SH-SY5Y (cell line): Measurements from ENCODE around the gene NFASC.

Experiments
- GATA2 ChIP-seq: IDR thresholded peaks from 2 replicates; pipeline ENCODE4 v1.6.1; 2011; ENCODE audit warnings: mild to moderate bottlenecking, low read depth, low read length
- GATA3 ChIP-seq: IDR thresholded peaks from 2 replicates; pipeline ENCODE4 v1.6.1; 2011; ENCODE audit warnings: low read depth, mild to moderate bottlenecking, low read length, moderate library complexity

DNA sequence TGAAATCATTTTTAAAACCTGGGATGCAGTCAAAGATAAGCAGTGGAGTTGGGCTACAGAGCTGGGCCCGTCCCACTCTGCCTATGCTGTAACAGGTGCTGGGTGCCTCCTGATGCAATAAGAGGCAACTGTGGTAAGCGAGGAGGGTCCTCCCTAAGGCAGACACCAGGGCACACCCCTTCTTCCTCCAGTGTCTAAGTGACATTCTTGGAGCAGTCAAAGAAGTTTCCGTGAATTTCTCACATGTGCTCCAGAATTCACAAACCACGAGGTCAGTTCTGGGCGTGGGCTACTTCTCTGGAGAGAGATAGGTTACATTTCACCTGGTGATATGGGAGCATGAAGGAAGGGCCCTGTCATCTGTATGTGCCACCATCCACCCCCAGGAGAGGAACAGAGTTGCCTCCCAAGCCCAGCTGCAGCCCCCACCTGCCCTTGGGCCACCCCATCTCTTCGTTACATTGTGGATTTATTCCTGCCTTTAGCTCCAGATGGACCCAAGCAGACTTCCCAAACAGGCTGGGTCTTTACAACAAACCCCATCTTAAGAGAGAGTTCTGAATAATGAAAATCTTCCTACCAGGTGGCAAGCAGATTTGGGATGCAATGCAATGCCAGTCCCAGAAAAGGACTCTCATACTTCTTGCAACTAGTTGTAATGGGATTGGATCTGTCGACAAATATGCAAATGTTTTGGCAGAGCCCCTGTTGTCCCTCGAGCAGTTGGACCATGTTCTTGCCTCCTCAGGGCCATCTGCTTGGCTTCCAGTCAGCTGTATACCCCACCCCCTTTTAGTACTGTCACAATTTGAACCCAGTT is 89.9 kb downstream of the NFASC start:
- TF ChIP-seq GATA2 = no peak
- no peak for TF ChIP-seq GATA3
